ENCODE results near the gene EPB41L4B.

EPB41L4B gene

GRCh38 chr9:109241207-109241606, 79.7 kb downstream of the EPB41L4B start:
- TF ChIP-seq CTCF (IDR thresholded peaks at IDR 0.05; ENCODE audit: low read depth, low read length), result no peak
- no peak overlapping the region for H3K4me3 ChIP-seq (replicated peaks in 1 of 2; ENCODE audit: low read depth in 2 of 2, low read length in 2 of 2)
- no peak for DNase-seq (ENCODE audit: low read depth in 2 of 2)

DNA sequence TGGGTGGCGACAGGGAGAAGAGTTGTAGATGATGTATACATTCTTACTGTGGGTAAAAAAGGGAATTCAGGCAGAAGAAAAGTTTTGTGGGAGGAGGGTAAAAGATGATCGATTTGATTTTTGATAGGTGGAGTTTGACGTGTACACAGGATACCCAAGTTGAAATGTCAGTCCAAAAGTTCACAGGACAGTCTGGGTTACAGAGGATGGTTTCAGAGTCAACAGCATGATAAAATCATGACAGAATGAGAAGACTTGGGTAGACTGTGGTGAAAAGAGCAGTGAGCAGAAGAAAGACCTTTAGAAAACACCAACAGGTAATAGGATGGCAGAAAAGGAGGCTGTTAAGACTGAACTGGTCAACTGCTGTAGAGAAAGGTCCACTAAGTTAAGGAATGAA, 81.6 kb downstream of the EPB41L4B start:
- H3K4me3 ChIP-seq (replicated peaks in 1 of 2; ENCODE audit: low read depth in 2 of 2, low read length in 2 of 2), result no peak overlapping the region
- TF ChIP-seq CTCF (IDR thresholded peaks at IDR 0.05; ENCODE audit: low read depth, low read length), result no peak
- no peak for DNase-seq (ENCODE audit: low read depth in 2 of 2)

DNA sequence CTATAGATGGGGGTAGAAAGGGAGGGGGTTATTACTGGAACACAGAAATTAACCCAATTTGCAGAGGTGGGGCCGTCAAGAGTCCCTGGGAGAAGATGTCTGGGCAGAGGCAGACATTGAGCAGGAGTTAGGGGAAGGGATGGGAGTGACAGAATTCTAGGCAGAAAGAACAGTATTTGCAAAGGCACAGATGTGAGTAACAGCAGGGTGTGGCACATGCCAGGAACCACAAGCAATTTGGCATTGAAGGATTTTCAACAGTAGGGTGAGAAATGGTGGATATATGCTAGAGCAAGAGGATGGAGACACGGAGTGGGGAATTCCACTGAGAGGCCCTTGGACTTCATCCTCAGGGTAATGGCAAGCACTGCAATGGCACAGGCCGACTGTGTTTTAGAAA, 82.2 kb downstream of the EPB41L4B start:
- DNase-seq (ENCODE audit: low read depth in 2 of 2), result peak; percentile 3 to 57
- no peak for TF ChIP-seq CTCF (IDR thresholded peaks at IDR 0.05; ENCODE audit: low read depth, low read length)
- H3K4me3 ChIP-seq (replicated peaks in 1 of 2; ENCODE audit: low read depth in 2 of 2, low read length in 2 of 2), result no peak overlapping the region

GRCh38 chr9:109238125-109238524, 82.7 kb downstream of the EPB41L4B start:
- DNase-seq (ENCODE audit: low read depth in 2 of 2), result peak in 1 of 2 donors; percentile 7
- no peak overlapping the region for H3K4me3 ChIP-seq (replicated peaks in 1 of 2; ENCODE audit: low read depth in 2 of 2, low read length in 2 of 2)
- TF ChIP-seq CTCF (IDR thresholded peaks at IDR 0.05; ENCODE audit: low read depth, low read length), result no peak

DNA sequence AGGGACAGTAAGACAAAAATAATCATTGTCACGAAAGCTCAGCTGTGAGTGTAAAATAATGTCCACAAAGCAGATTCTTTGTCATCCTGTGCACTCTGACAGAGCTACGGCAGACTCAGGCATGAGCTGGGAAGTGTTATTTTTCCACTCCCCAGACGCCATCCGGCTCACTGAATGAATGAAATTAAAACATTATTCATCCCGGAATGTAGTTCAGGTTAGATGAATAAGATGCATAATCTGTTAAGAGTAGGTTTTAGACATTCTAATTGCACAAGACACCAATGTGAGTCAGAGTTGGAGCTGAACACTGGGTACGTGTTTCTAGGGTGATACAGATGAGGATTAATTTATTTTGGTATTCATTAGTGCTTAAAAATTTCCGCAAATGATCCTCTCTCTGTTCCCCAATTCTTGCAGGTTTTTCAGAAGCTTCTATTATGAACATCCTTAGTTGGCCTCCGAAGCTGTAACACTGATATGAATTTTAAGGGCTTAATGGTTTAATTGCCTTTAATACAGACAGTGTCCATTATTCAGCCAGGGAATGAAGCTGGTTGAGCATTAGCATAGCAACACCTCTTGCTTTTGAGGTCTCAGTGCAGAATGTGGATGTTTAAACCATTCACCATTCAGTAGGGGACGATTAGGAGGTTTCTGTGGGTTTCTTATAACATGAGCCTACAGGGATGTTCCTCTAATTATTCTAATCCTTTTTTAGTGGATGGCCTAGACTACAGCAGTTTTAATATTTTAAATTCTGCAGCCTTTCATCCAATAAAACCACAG, 88.2 kb downstream of the EPB41L4B start:
- peak; percentile 31 to 84 for DNase-seq (ENCODE audit: low read depth in 2 of 2)
- TF ChIP-seq CTCF (IDR thresholded peaks at IDR 0.05; ENCODE audit: low read depth, low read length), result no peak
- H3K4me3 ChIP-seq (replicated peaks in 1 of 2; ENCODE audit: low read depth in 2 of 2, low read length in 2 of 2), result no peak overlapping the region

DNA sequence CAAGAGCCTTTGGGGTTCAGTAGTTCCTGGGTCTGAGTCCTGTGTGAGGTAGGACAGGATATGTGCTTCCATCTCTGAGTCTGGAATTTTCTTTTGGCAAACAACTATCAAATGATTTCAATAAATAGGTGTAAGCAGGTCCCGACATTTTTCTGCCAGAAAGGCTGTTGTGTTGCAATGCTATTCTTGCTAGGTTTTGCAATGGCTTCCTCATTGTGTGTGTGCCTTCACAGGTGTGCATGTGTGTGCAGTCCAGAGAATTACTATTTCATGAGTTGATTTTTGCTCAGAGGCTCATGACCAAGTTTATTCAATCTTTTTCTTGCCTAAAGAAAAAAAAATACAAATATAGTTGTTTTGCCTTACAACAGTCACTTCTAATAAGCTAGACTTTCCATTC, 89.3 kb downstream of the EPB41L4B start:
- peak in 1 of 2 donors; percentile 9 for DNase-seq (ENCODE audit: low read depth in 2 of 2)
- H3K4me3 ChIP-seq (replicated peaks in 1 of 2; ENCODE audit: low read depth in 2 of 2, low read length in 2 of 2), result no peak overlapping the region
- no peak for TF ChIP-seq CTCF (IDR thresholded peaks at IDR 0.05; ENCODE audit: low read depth, low read length)

DNA sequence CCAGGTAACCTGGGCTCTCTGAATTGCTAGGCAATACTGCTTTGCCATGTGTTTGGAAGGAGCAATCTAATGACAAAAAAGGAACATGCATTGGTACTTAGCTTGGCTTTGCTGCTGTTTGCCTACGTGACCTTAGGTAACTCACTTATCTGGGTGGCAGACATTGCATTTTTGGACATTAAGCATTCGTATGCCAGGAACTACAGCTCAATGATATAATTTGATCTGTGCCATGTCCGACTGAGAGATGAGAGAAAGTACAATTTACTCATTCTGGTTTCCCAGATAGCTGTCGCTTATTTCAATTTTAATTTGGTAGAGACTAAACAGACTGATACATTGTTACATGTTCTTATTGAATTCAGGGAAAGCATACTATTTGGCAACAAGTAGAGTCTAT, 90.6 kb downstream of the EPB41L4B start:
- no peak for TF ChIP-seq CTCF (IDR thresholded peaks at IDR 0.05; ENCODE audit: low read depth, low read length)
- no peak overlapping the region for H3K4me3 ChIP-seq (replicated peaks in 1 of 2; ENCODE audit: low read depth in 2 of 2, low read length in 2 of 2)
- DNase-seq (ENCODE audit: low read depth in 2 of 2), result no peak

All from cardiac fibroblast (primary cell).